CD4-positive, alpha-beta T cell treated with Interleukin-10 for 1 hour (primary cell): Measurements from ENCODE around the gene SPATA25.
A peak's percentile ranks its signal among the peaks of the same experiment; 100 is the strongest.

ENCODE experiments used
- DNase-seq: peaks from one replicate; pipeline ENCODE4 v3.0.0-alpha.2; 2020

Gene SPATA25

GRCh38 chr20:45861221-45862075 lies 26.0 kb downstream of the SPATA25 start:
- DNase-seq: no peak

GRCh38 chr20:45860560-45861220 lies 26.7 kb downstream of the SPATA25 start:
- DNase-seq: no peak

- DNase-seq: no peak
These were observed 27.5 kb downstream of the SPATA25 start for GRCh38 chr20:45859916-45860315.

GRCh38 chr20:45857882-45858216 lies 29.6 kb downstream of the SPATA25 start:
- no peak for DNase-seq

GRCh38 chr20:45857114-45857881 lies 30.1 kb downstream of the SPATA25 start, which contains the start of the genes ACOT8 and ZSWIM3:
TSS of gene ACOT8 (minus strand) at chr20:45857392. CDS start at chr20:45857315, 77 bp downstream.
TSS of gene ZSWIM3 (plus strand) at chr20:45857614. CDS start at chr20:45857826, 212 bp downstream.
- peak; percentile 100 for DNase-seq

- DNase-seq: no peak
These were observed 33.9 kb downstream of the SPATA25 start for GRCh38 chr20:45853484-45853883.

GRCh38 chr20:45852326-45852725 lies 35.1 kb downstream of the SPATA25 start:
- no peak for DNase-seq

- DNase-seq: no peak
These were observed 35.9 kb downstream of the SPATA25 start for GRCh38 chr20:45851501-45851900.

- DNase-seq: no peak
These were observed 36.5 kb downstream of the SPATA25 start for GRCh38 chr20:45850926-45851325.

- DNase-seq: no peak
These were observed 37.2 kb downstream of the SPATA25 start for GRCh38 chr20:45850238-45850637.

GRCh38 chr20:45848969-45849582 lies 38.3 kb downstream of the SPATA25 start:
- DNase-seq: no peak

- DNase-seq: no peak
These were observed 39.0 kb downstream of the SPATA25 start for GRCh38 chr20:45848421-45848820.

- no peak for DNase-seq
These were observed 42.0 kb downstream of the SPATA25 start for GRCh38 chr20:45845452-45845851.

- no peak for DNase-seq
These were observed 43.9 kb downstream of the SPATA25 start for GRCh38 chr20:45843506-45843905.

GRCh38 chr20:45842169-45842812 lies 45.1 kb downstream of the SPATA25 start:
- no peak for DNase-seq

GRCh38 chr20:45841407-45842129 lies 45.9 kb downstream of the SPATA25 start:
- no peak for DNase-seq

- no peak for DNase-seq
These were observed 46.7 kb downstream of the SPATA25 start for GRCh38 chr20:45840700-45841198.

GRCh38 chr20:45836841-45837240 lies 50.6 kb downstream of the SPATA25 start:
- no peak for DNase-seq
